ENCODE measurements around the gene GAPVD1. TPM values are rescaled to one million over a fixed set of nuclear protein-coding genes. Genes with fewer than 3 reads are reported as not detected.

GAPVD1 gene
- total RNA-seq (2021; ENCODE audit: unreplicated experiment) (53.1 TPM), Bru-seq, nascent RNA (percentile 83 among the genes with signal in this experiment), BruChase-seq, experiment 1, labeled RNA remaining after a 6-hour chase (percentile 87 among the genes with signal in this experiment), BruChase-seq, experiment 2, labeled RNA remaining after a 2-hour chase (percentile 83 among the genes with signal in this experiment)
- 13.2 and 15.9 TPM in 2 replicates for polyA plus RNA-seq (2012)
- long read RNA-seq, full-length matches to known transcripts: 5 of 90 reads
- long read RNA-seq, partial matches to known transcripts: 29 of 90 reads
- long read RNA-seq, other reads (novel, unspliced or antisense): 56 of 90 reads

DNA sequence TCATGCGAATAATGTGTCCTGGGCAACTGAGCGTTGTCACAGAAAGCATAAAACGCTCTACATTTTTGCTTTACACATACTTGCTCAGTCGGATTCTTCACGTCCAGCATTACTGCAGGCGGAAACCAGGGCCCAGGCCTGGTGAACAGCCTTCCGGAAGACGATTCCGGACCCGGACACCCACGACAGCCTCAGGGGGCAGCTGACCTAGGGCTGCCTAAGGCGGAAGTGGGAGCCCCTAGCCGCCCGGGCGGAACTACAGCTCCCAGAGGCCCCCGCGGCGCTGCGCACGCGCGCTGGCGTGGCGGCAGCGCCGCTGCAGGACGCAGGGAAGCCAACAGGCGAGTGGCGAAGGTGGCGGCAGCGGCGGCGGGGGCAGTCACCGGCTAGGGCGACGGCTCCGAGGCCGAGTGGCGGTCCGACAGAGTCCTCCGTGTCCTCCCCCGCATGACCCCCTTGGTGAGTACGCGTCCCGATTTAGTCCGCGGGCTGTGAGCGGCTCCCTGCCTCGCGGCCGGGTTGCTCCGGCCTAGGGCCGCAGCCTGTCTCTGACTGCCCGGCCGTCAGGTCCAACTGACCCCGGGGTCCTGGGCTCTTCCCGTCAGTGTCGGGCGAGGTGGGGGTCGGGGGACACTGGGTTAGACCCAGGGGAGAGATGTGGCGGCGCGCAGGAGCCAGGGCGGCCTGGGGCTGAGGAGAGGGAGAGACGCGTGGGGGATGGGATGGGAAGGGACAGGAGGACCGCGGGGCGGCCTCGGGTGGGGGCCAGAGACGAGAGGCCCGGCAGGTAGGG, at the start of gene GAPVD1:
Gene GAPVD1, plus strand, starts transcription at position 326 of the 793 bp plus-strand sequence. CDS start 37,096 bp downstream, outside the sequence.
- POLR2A ChIA-PET: interaction anchor here (0.9 to 2.5 kb wide), 4 partner anchors 10 to 21 kb away, joined by 3 to 18 read pairs (median 6); partner anchors contain the start of gene HSPA5
- Histone ChIP-seq H3K9ac (ENCODE audit: low read length) (peak within 1 kb of the TSS; percentile 93), H3K9me3 (ENCODE audit: control insufficient read depth in 1 of 2, insufficient read depth in 1 of 2, low read depth in 1 of 2, low read length in 2 of 2) (no peaks in the 10 kb centered on the region), H3K4me3 (replicated peaks in 1 of 2; ENCODE audit: low read depth in 1 of 2, low read length in 2 of 2) (peak within 1 kb of the TSS; percentile 92 to 99), H3K4me1 (ENCODE audit: control insufficient read depth in 1 of 2, insufficient read depth in 2 of 2, low read length in 2 of 2) (peaks cover 3 to 19% of the 10 kb centered on the region in 2 experiments; a peak in 2 of 4 replicates), H3K79me2 (ENCODE audit: insufficient read depth, low read length) (peaks cover 44% of the 10 kb centered on the region), H3K9me2 (ENCODE audit: insufficient read depth) (no peaks in the 10 kb centered on the region), H3K27ac (ENCODE audit: low read depth, low read length) (peak within 1 kb of the TSS; percentile 70), H4K20me1 (ENCODE audit: insufficient read depth) (no peaks in the 10 kb centered on the region), H3K27me3 (ENCODE audit: insufficient read depth, low read length) (no peaks in the 10 kb centered on the region), H3K4me2 (ENCODE audit: low read length) (peak within 1 kb of the TSS; percentile 96), H2AFZ (ENCODE audit: low read depth, low read length, poor library complexity, severe bottlenecking) (peak within 1 kb of the TSS; percentile 74), H3K36me3 (ENCODE audit: control insufficient read depth in 1 of 2, insufficient read depth in 2 of 2, low read length in 2 of 2) (no peaks in the 10 kb centered on the region; a peak in 1 of 4 replicates)
- DNase-seq (ENCODE audit: low read depth, low spot score): peak; percentile 78
- intact Hi-C loops (cut with micrococcal nuclease): no loop called here
- RAD21 ChIA-PET (ENCODE audit: low non-redundant PET in 1 of 2, low total read pairs in 2 of 2, uncharacterized antibody in 2 of 2, unreplicated experiment in 2 of 2): no interaction called here
- CTCF ChIA-PET: interaction anchor here (0.8 to 1.6 kb wide), 2 partner anchors 12 to 18 kb away, joined by 4 to 5 read pairs; no protein-coding TSS in a partner anchor
- BruUV-seq (replicated peaks): no TSS peak
- ATAC-seq: peak; percentile 98
- TF ChIP-seq MAX (IDR thresholded peaks at IDR 0.05) (peak; percentile 54), ZFX (IDR thresholded peaks at IDR 0.05) (peak; percentile 95), POLR2AphosphoS5 (IDR thresholded peaks at IDR 0.05; ENCODE audit: low read depth, low read length) (peak; percentile 83), EGR1 (IDR thresholded peaks at IDR 0.05; ENCODE audit: low read depth) (peak; percentile 45; the same call in 1 of the 2 replicates), SIN3A (IDR thresholded peaks at IDR 0.05; ENCODE audit: low read depth) (no peak; the same call in 1 of the 2 replicates), CBX3 (IDR thresholded peaks at IDR 0.05; ENCODE audit: low read depth) (no peak), SP1 (IDR thresholded peaks at IDR 0.05; ENCODE audit: low read depth) (no peak), FOSL1 (IDR thresholded peaks at IDR 0.05; ENCODE audit: low read depth) (no peak), JUND (IDR thresholded peaks at IDR 0.05) (no peak), TCF7L2 (IDR thresholded peaks at IDR 0.05; ENCODE audit: borderline replicate concordance, extremely low read depth, insufficient read depth, insufficient read length) (no peak), SRF (IDR thresholded peaks at IDR 0.05; ENCODE audit: low read depth) (no peak), YY1 (IDR thresholded peaks at IDR 0.05; ENCODE audit: extremely low read depth, insufficient replicate concordance, low read depth, low read length) (peak; percentile 75), ZNF274 (IDR thresholded peaks at IDR 0.05; ENCODE audit: low read depth, low read length) (no peak), POLR2A (IDR thresholded peaks at IDR 0.05; ENCODE audit: borderline replicate concordance, extremely low read depth, insufficient read depth, insufficient read length) (no peak), ATF3 (IDR thresholded peaks at IDR 0.05) (no peak), CTCF (IDR thresholded peaks at IDR 0.05 in 2 of 3, conservative IDR thresholded peaks at IDR 0.05 in 1 of 3; ENCODE audit: borderline replicate concordance in 1 of 3, insufficient read depth in 1 of 3, low read depth in 2 of 3, low read length in 2 of 3) (peak in 2 of 3 experiments; percentile 33 to 34; a peak in 4 of 6 replicates), ELF1 (IDR thresholded peaks at IDR 0.05; ENCODE audit: borderline replicate concordance, low read depth) (peak; percentile 98), EZH2 (IDR thresholded peaks at IDR 0.05) (no peak), RAD21 (IDR thresholded peaks at IDR 0.05; ENCODE audit: low read depth) (no peak)
- TF ChIP-seq, protein P1, sequence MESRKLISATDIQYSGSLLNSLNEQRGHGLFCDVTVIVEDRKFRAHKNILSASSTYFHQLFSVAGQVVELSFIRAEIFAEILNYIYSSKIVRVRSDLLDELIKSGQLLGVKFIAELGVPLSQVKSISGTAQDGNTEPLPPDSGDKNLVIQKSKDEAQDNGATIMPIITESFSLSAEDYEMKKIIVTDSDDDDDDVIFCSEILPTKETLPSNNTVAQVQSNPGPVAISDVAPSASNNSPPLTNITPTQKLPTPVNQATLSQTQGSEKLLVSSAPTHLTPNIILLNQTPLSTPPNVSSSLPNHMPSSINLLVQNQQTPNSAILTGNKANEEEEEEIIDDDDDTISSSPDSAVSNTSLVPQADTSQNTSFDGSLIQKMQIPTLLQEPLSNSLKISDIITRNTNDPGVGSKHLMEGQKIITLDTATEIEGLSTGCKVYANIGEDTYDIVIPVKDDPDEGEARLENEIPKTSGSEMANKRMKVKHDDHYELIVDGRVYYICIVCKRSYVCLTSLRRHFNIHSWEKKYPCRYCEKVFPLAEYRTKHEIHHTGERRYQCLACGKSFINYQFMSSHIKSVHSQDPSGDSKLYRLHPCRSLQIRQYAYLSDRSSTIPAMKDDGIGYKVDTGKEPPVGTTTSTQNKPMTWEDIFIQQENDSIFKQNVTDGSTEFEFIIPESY (IDR thresholded peaks at IDR 0.05; ENCODE audit: extremely low read depth, insufficient replicate concordance, low read length): no peak
